ENCODE measurements around the gene ADAMTS12. TPM values are rescaled to one million over a fixed set of nuclear protein-coding genes. Genes with fewer than 3 reads are reported as not detected.

Gene ADAMTS12
- total RNA-seq, 1 experiment from 2014 or later: not detected

GRCh38 chr5:33530183-33531036 lies 361.4 kb downstream of the ADAMTS12 start:
- no peak for DNase-seq
- Histone ChIP-seq H3K36me3 (ENCODE audit: control insufficient read depth, insufficient read depth, low read length) (no peaks in the 10 kb centered on the region), H3K4me1 (no peaks in the 10 kb centered on the region), H3K27me3 (replicated peaks; ENCODE audit: control insufficient read depth, insufficient read depth, low read length) (no peaks in the 10 kb centered on the region), H3K9me3 (no peaks in the 10 kb centered on the region), H3K4me3 (ENCODE audit: low read depth, low read length) (no peak overlapping the region)
- CTCF ChIA-PET: no interaction called here
- H3K4me3 Mint-ChIP-seq (ENCODE audit: unreplicated experiment): no peak overlapping the region
- H3K9me3 Mint-ChIP-seq (ENCODE audit: unreplicated experiment): no peaks in the 10 kb centered on the region
- no peaks in the 10 kb centered on the region for H3K36me3 Mint-ChIP-seq (ENCODE audit: insufficient read depth, unreplicated experiment)
- POLR2A ChIA-PET: no interaction called here
- H3K4me1 Mint-ChIP-seq (ENCODE audit: low read depth, unreplicated experiment): no peaks in the 10 kb centered on the region
- H3K27me3 Mint-ChIP-seq (ENCODE audit: insufficient read depth, unreplicated experiment): peaks cover 9% of the 10 kb centered on the region
- intact Hi-C loops (cut with micrococcal nuclease; ENCODE audit: unreplicated experiment): no loop called here
- no TSS peak for BruUV-seq (replicated peaks)
- no peak overlapping the region for H3K27ac Mint-ChIP-seq (ENCODE audit: unreplicated experiment)
- TF ChIP-seq CTCF (IDR thresholded peaks at IDR 0.05; ENCODE audit: insufficient read depth in 1 of 2, low read depth in 1 of 2, low read length in 1 of 2, severe bottlenecking in 1 of 2, unreplicated experiment in 1 of 2): no peak

GRCh38 chr5:33527696-33528095 lies 364.1 kb downstream of the ADAMTS12 start:
- no peak for TF ChIP-seq CTCF (IDR thresholded peaks at IDR 0.05; ENCODE audit: insufficient read depth in 1 of 2, low read depth in 1 of 2, low read length in 1 of 2, severe bottlenecking in 1 of 2, unreplicated experiment in 1 of 2)
- H3K27me3 ChIP-seq (replicated peaks; ENCODE audit: control insufficient read depth, insufficient read depth, low read length): no peaks in the 10 kb centered on the region
- Mint-ChIP-seq H3K36me3 (ENCODE audit: insufficient read depth, unreplicated experiment) (no peaks in the 10 kb centered on the region), H3K4me3 (ENCODE audit: unreplicated experiment) (no peak overlapping the region), H3K4me1 (ENCODE audit: low read depth, unreplicated experiment) (no peaks in the 10 kb centered on the region), H3K27ac (ENCODE audit: unreplicated experiment) (no peak overlapping the region), H3K9me3 (ENCODE audit: unreplicated experiment) (no peaks in the 10 kb centered on the region), H3K27me3 (ENCODE audit: insufficient read depth, unreplicated experiment) (peaks cover 9% of the 10 kb centered on the region)
- CTCF ChIA-PET: no interaction called here
- no peaks in the 10 kb centered on the region for H3K4me1 ChIP-seq
- no peak overlapping the region for H3K4me3 ChIP-seq (ENCODE audit: low read depth, low read length)
- no peaks in the 10 kb centered on the region for H3K9me3 ChIP-seq
- intact Hi-C loops (cut with micrococcal nuclease; ENCODE audit: unreplicated experiment): no loop called here
- DNase-seq: no peak
- POLR2A ChIA-PET: no interaction called here
- H3K36me3 ChIP-seq (ENCODE audit: control insufficient read depth, insufficient read depth, low read length): no peaks in the 10 kb centered on the region
- no TSS peak for BruUV-seq (replicated peaks)

GRCh38 chr5:33526755-33527154 lies 365.0 kb downstream of the ADAMTS12 start:
- intact Hi-C loops (cut with micrococcal nuclease; ENCODE audit: unreplicated experiment): no loop called here
- CTCF ChIA-PET: no interaction called here

More at GRCh38 chr5:33526755-33527154, 365.0 kb downstream of the ADAMTS12 start:
- Histone ChIP-seq H3K4me3 (ENCODE audit: low read depth, low read length) (no peak overlapping the region), H3K9me3 (no peaks in the 10 kb centered on the region), H3K4me1 (no peaks in the 10 kb centered on the region), H3K27me3 (replicated peaks; ENCODE audit: control insufficient read depth, insufficient read depth, low read length) (no peaks in the 10 kb centered on the region), H3K36me3 (ENCODE audit: control insufficient read depth, insufficient read depth, low read length) (no peaks in the 10 kb centered on the region)
- POLR2A ChIA-PET: no interaction called here
- H3K4me1 Mint-ChIP-seq (ENCODE audit: low read depth, unreplicated experiment): no peaks in the 10 kb centered on the region
- BruUV-seq (replicated peaks): no TSS peak
- no peak for TF ChIP-seq CTCF (IDR thresholded peaks at IDR 0.05; ENCODE audit: insufficient read depth in 1 of 2, low read depth in 1 of 2, low read length in 1 of 2, severe bottlenecking in 1 of 2, unreplicated experiment in 1 of 2)
- H3K27me3 Mint-ChIP-seq (ENCODE audit: insufficient read depth, unreplicated experiment): peaks cover 9% of the 10 kb centered on the region
- H3K4me3 Mint-ChIP-seq (ENCODE audit: unreplicated experiment): no peak overlapping the region
- H3K9me3 Mint-ChIP-seq (ENCODE audit: unreplicated experiment): no peaks in the 10 kb centered on the region
- no peak overlapping the region for H3K27ac Mint-ChIP-seq (ENCODE audit: unreplicated experiment)
- no peak for DNase-seq
- H3K36me3 Mint-ChIP-seq (ENCODE audit: insufficient read depth, unreplicated experiment): no peaks in the 10 kb centered on the region
